ENCODE data around the gene KCTD16. TPM values are rescaled to one million over a fixed set of nuclear protein-coding genes. Genes with fewer than 3 reads are reported as not detected.

Gene KCTD16
- total and polyA plus RNA-seq, 4 donors = 5.1 to 30.8 (median 7.3) TPM

GRCh38 chr5:144265643-144266247, 95.1 kb downstream of the KCTD16 start:
- Histone ChIP-seq H3K36me3 (ENCODE audit: control insufficient read depth, insufficient read depth, low read length) (no peaks in the 10 kb centered on the region), H3K9me3 (ENCODE audit: control insufficient read depth, insufficient read depth, low read length) (peaks cover 2% of the 10 kb centered on the region), H3K27ac (ENCODE audit: low read depth, low read length) (no peak overlapping the region), H3K27me3 (ENCODE audit: control insufficient read depth, insufficient read depth, low read length) (no peaks in the 10 kb centered on the region), H3K4me3 (ENCODE audit: low read depth, low read length) (no peak overlapping the region), H3K4me1 (ENCODE audit: control insufficient read depth, insufficient read depth, low read length) (no peaks in the 10 kb centered on the region)
- DNase-seq (ENCODE audit: low read depth in 4 of 6, low spot score in 6 of 6) = no peak
- no CpG with 5 or more reads among the region's 3 CpGs for WGBS (ENCODE audit: insufficient coverage)

DNA sequence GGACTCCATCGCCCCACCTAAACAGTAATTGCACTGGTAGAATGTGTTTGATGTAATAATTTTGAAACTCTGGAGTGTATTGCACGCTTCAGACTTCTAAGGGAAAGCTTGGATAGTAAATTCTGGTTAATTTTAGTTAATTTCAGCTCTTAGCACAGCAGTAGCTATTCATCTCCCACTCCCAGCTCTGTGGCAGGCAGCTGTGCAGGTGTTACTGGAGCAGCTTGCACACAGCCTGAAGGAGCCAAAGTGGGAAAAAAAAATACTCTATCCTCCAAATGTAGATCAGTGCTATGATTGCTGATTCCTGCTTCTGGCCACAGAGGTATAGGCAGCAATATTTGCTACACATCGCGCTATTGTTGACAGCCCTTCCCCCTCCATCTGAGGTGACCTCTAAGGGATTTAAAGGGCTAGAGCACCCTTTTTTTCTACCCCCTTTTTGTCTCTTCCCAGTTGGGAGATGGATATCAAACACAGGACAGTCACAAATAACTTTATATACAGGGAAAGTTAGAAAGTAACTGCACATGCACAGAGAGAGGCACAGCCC, 97.4 kb downstream of the KCTD16 start:
- H3K27ac ChIP-seq (ENCODE audit: low read depth, low read length) = no peak overlapping the region
- DNase-seq (ENCODE audit: low read depth in 4 of 6, low spot score in 6 of 6) = peak in 1 of 6 donors; percentile 46
- no peaks in the 10 kb centered on the region for H3K27me3 ChIP-seq (ENCODE audit: control insufficient read depth, insufficient read depth, low read length)
- no peaks in the 10 kb centered on the region for H3K36me3 ChIP-seq (ENCODE audit: control insufficient read depth, insufficient read depth, low read length)
- no peak overlapping the region for H3K4me3 ChIP-seq (ENCODE audit: low read depth, low read length)
- peaks cover 2% of the 10 kb centered on the region for H3K9me3 ChIP-seq (ENCODE audit: control insufficient read depth, insufficient read depth, low read length)
- no CpG with 5 or more reads among the region's 4 CpGs for WGBS (ENCODE audit: insufficient coverage)
- no peaks in the 10 kb centered on the region for H3K4me1 ChIP-seq (ENCODE audit: control insufficient read depth, insufficient read depth, low read length)

DNA sequence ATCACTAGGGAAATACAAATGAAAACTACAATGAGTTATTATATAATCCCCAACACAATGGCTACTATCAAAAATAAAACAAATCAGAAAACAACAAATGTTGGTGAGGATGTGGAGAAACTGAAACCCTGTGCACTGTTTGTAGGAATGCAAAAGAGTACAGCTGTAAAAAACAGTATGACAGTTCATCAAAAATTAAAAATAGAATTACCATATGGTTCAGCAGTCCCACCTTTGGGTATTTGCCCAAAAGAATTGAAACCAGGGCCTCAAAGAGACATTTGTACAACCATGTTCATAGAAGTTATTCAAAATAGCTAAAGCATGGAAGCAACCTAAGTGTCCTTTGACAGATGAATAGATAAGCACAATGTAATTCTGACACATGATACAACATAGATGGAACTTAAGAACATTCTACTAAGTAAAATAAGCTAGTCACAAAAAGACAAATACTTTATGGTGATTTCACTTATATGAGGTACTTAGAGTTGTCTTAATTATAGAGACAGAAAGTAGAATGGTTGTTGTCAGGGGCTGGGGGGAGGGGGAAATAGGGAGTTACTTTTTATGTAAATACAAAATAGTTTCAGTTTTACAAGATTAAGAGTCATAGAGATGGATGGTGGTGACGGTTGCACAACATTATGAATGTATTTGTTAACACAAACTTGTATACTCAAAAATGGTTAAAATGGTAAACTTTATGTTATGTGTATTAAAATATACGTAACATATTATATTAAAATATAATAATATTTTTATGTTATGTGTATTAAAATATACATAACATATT, 102.8 kb downstream of the KCTD16 start:
- no CpG with 5 or more reads among the region's 2 CpGs for WGBS (ENCODE audit: insufficient coverage)
- no peaks in the 10 kb centered on the region for H3K4me1 ChIP-seq (ENCODE audit: control insufficient read depth, insufficient read depth, low read length)
- no peak for DNase-seq (ENCODE audit: low read depth in 4 of 6, low spot score in 6 of 6)

GRCh38 chr5:144275329-144275728, 104.7 kb downstream of the KCTD16 start:
- no peak overlapping the region for H3K4me3 ChIP-seq (ENCODE audit: low read depth, low read length)
- H3K36me3 ChIP-seq (ENCODE audit: control insufficient read depth, insufficient read depth, low read length) = no peaks in the 10 kb centered on the region
- H3K9me3 ChIP-seq (ENCODE audit: control insufficient read depth, insufficient read depth, low read length) = no peaks in the 10 kb centered on the region
- peak; percentile 24 to 90 (median 39) for DNase-seq (ENCODE audit: low read depth in 4 of 6, low spot score in 6 of 6)
- H3K4me1 ChIP-seq (ENCODE audit: control insufficient read depth, insufficient read depth, low read length) = no peaks in the 10 kb centered on the region
- WGBS (ENCODE audit: insufficient coverage) = 32% methylated on average over 4 of the region's 5 CpGs
- no peaks in the 10 kb centered on the region for H3K27me3 ChIP-seq (ENCODE audit: control insufficient read depth, insufficient read depth, low read length)
- H3K27ac ChIP-seq (ENCODE audit: low read depth, low read length) = no peak overlapping the region

More for the DNA sequence above, 102.8 kb downstream of the KCTD16 start:
- Histone ChIP-seq H3K9me3 (ENCODE audit: control insufficient read depth, insufficient read depth, low read length) (peaks cover 2% of the 10 kb centered on the region), H3K4me3 (ENCODE audit: low read depth, low read length) (no peak overlapping the region), H3K27ac (ENCODE audit: low read depth, low read length) (no peak overlapping the region), H3K36me3 (ENCODE audit: control insufficient read depth, insufficient read depth, low read length) (no peaks in the 10 kb centered on the region), H3K27me3 (ENCODE audit: control insufficient read depth, insufficient read depth, low read length) (no peaks in the 10 kb centered on the region)

DNA sequence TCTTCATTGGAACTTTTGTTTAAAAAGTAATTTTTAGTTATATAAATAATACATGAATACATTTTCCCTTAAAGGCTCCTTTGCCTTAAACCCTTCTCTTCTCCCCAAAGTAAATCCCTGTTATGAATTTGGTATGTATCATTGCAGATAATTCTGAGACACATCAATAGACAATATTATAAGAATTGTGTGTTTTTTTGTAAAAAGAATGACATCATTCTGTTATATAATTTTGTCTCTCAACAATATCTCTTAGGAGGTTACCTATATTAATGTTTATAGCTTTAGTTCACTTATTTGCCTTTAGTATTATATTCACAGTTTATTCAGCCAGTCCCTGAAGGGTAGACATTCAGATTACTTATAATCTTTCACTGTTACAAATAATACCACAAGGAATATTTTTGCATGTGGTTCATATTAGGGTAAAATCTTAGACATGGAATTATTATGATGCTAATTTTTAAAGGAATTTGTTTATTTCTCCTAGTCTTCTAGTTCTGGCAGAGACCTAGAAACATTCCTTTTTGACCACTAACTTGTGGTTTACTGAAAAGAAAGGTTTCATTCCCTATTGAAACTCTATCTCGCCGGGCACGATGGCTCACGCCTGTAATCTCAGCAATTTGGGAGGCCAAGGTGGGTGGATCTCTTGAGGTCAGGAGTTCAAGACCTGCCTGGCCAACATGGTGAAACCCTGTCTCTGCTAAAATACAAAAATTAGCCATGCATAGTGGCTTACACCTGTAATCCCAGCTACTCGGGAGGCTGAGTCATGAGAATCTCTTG, 105.6 kb downstream of the KCTD16 start:
- DNase-seq (ENCODE audit: low read depth in 4 of 6, low spot score in 6 of 6) = no peak
- H3K36me3 ChIP-seq (ENCODE audit: control insufficient read depth, insufficient read depth, low read length) = no peaks in the 10 kb centered on the region
- no peaks in the 10 kb centered on the region for H3K27me3 ChIP-seq (ENCODE audit: control insufficient read depth, insufficient read depth, low read length)
- no peak overlapping the region for H3K4me3 ChIP-seq (ENCODE audit: low read depth, low read length)
- H3K4me1 ChIP-seq (ENCODE audit: control insufficient read depth, insufficient read depth, low read length) = no peaks in the 10 kb centered on the region
- H3K9me3 ChIP-seq (ENCODE audit: control insufficient read depth, insufficient read depth, low read length) = no peaks in the 10 kb centered on the region
- no peak overlapping the region for H3K27ac ChIP-seq (ENCODE audit: low read depth, low read length)
- 90% methylated on average over 2 of the region's 5 CpGs for WGBS (ENCODE audit: insufficient coverage)

- no peaks in the 10 kb centered on the region for H3K4me1 ChIP-seq (ENCODE audit: control insufficient read depth, insufficient read depth, low read length)
- no peaks in the 10 kb centered on the region for H3K36me3 ChIP-seq (ENCODE audit: control insufficient read depth, insufficient read depth, low read length)
- H3K4me3 ChIP-seq (ENCODE audit: low read depth, low read length) = no peak overlapping the region
- no CpG with 5 or more reads among the region's 1 CpG for WGBS (ENCODE audit: insufficient coverage)
- no peaks in the 10 kb centered on the region for H3K27me3 ChIP-seq (ENCODE audit: control insufficient read depth, insufficient read depth, low read length)
- no peaks in the 10 kb centered on the region for H3K9me3 ChIP-seq (ENCODE audit: control insufficient read depth, insufficient read depth, low read length)
- DNase-seq (ENCODE audit: low read depth in 4 of 6, low spot score in 6 of 6) = no peak
- H3K27ac ChIP-seq (ENCODE audit: low read depth, low read length) = no peak overlapping the region
Observed at GRCh38 chr5:144281784-144282183, 111.1 kb downstream of the KCTD16 start.

DNA sequence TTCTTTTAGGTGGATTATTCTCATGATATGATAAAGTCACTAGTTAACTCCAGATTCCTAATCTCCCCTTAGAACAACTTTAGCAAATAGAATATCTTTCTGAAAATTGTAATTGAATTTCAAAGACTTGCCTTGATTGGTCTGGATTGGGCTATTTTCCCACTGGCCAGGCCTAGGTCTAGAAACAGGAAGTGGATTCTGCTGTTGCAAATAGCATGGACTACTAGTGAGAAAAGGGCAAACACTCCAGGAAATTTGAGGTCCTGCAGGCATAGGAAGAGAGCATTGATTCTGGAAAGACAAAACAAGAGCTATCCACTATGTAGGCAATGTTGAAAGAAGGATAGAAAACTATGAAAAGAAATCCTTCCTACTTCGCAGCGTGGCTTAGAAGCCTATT, 113.4 kb downstream of the KCTD16 start:
- Histone ChIP-seq H3K9me3 (ENCODE audit: control insufficient read depth, insufficient read depth, low read length) (no peaks in the 10 kb centered on the region), H3K27me3 (ENCODE audit: control insufficient read depth, insufficient read depth, low read length) (no peaks in the 10 kb centered on the region), H3K36me3 (ENCODE audit: control insufficient read depth, insufficient read depth, low read length) (no peaks in the 10 kb centered on the region), H3K4me3 (ENCODE audit: low read depth, low read length) (no peak overlapping the region), H3K27ac (ENCODE audit: low read depth, low read length) (no peak overlapping the region), H3K4me1 (ENCODE audit: control insufficient read depth, insufficient read depth, low read length) (no peaks in the 10 kb centered on the region)
- DNase-seq (ENCODE audit: low read depth in 4 of 6, low spot score in 6 of 6) = no peak
- no CpG with 5 or more reads among the region's 2 CpGs for WGBS (ENCODE audit: insufficient coverage)

DNA sequence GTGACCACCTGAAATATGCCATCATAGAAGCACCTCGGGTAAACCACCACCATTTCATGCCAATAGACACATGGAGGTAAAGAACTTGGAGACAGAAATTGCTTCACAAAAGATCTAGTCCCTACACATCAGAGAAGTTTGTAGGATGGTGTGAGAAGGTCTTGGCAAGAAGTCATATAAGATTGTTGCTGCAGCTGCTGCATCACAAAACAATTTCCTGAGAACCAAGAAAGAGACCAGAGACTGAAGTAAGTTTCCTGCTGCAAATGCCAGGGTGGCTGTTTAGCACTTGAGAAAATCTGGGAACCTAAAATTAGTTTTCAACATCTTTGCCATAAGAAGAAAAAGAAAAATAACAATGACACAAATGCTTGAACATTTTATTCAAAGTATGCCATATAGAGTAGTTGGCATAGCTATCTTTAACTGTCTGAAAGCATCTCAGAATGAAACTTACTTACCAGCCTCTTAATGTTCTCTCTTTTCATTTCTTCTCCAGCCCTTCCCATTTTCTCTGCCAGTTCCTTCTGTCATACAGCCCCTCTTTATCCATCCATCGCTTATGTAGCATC, 114.3 kb downstream of the KCTD16 start:
- no peaks in the 10 kb centered on the region for H3K27me3 ChIP-seq (ENCODE audit: control insufficient read depth, insufficient read depth, low read length)
- H3K4me3 ChIP-seq (ENCODE audit: low read depth, low read length) = no peak overlapping the region
- no peak overlapping the region for H3K27ac ChIP-seq (ENCODE audit: low read depth, low read length)
- H3K4me1 ChIP-seq (ENCODE audit: control insufficient read depth, insufficient read depth, low read length) = no peaks in the 10 kb centered on the region
- no CpG with 5 or more reads among the region's 2 CpGs for WGBS (ENCODE audit: insufficient coverage)
- no peaks in the 10 kb centered on the region for H3K36me3 ChIP-seq (ENCODE audit: control insufficient read depth, insufficient read depth, low read length)
- DNase-seq (ENCODE audit: low read depth in 4 of 6, low spot score in 6 of 6) = peak in 1 of 6 donors; percentile 24
- no peaks in the 10 kb centered on the region for H3K9me3 ChIP-seq (ENCODE audit: control insufficient read depth, insufficient read depth, low read length)

DNA sequence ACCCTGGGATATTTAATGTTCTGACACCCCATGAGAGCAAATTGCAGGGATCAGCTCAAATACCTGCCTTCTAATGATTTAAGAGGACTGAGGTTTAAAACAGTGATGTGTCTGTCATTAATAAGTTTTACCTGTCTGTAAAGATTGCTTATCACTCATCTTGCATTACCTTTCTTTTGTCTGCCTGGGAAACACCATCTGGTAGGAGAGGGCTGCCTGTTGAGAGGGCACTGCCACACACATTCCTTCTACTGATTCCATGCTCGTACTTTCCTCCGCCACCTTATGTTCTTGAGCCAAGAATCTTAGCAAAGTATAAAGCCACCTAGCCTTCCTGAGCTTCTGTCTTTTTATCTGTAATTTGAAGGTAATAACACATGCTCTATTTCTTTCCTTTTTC, 118.6 kb downstream of the KCTD16 start:
- no peaks in the 10 kb centered on the region for H3K4me1 ChIP-seq (ENCODE audit: control insufficient read depth, insufficient read depth, low read length)
- no CpG with 5 or more reads among the region's 2 CpGs for WGBS (ENCODE audit: insufficient coverage)

More for the DNA sequence above, 118.6 kb downstream of the KCTD16 start:
- no peak overlapping the region for H3K27ac ChIP-seq (ENCODE audit: low read depth, low read length)
- no peak for DNase-seq (ENCODE audit: low read depth in 4 of 6, low spot score in 6 of 6)
- H3K27me3 ChIP-seq (ENCODE audit: control insufficient read depth, insufficient read depth, low read length) = no peaks in the 10 kb centered on the region
- H3K4me3 ChIP-seq (ENCODE audit: low read depth, low read length) = no peak overlapping the region
- no peaks in the 10 kb centered on the region for H3K36me3 ChIP-seq (ENCODE audit: control insufficient read depth, insufficient read depth, low read length)
- H3K9me3 ChIP-seq (ENCODE audit: control insufficient read depth, insufficient read depth, low read length) = no peaks in the 10 kb centered on the region

Measured in spinal cord (tissue), 10 donors.